HG02571 (cell line): ENCODE measurements around the gene TMEM18.

ENCODE experiments used
- ATAC-seq: cut with Tn5 transposase; IDR thresholded peaks from one replicate; pipeline ENCODE4 v1.9.1; 2021; ENCODE audit warnings: mild to moderate bottlenecking, moderate library complexity; ENCODE audit not compliant: unreplicated experiment

TMEM18 gene

DNA sequence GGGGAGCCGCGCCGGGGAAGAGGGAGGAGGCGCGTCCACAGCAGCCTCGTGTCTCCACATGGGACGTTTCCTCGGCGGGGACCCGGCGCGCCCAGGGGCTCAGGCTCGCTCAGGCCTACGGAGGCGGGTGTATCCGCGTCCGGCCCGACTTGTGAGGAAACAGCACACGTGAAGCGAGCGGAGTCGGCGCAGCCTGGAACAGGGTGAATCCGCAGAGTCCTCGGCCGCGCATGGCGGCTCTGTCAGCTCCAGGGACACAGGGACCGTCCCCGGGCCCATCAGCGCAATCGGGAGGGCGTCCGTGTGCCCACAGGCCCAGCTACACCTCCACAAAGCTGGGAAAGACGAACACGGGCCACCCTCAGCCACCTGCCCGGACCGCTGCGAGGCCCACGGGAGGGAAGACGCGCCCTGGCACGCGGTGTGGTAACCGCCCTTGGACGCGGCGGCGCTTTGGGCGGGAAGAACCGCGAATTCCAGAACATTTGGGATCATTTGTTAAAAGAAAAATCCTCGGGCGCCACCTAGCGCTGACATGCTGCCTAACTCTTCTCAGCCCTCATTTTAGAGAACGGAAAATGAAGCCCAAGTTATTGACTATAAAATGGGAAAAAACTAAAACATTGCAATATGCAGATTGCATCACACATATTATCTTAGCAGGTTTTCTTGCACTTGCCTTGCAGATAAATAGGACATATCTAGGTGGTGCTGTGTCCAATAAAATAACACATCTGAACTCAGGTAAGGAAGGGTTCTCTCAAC is 40.4 kb downstream of the TMEM18 start:
- ATAC-seq, result no peak

DNA sequence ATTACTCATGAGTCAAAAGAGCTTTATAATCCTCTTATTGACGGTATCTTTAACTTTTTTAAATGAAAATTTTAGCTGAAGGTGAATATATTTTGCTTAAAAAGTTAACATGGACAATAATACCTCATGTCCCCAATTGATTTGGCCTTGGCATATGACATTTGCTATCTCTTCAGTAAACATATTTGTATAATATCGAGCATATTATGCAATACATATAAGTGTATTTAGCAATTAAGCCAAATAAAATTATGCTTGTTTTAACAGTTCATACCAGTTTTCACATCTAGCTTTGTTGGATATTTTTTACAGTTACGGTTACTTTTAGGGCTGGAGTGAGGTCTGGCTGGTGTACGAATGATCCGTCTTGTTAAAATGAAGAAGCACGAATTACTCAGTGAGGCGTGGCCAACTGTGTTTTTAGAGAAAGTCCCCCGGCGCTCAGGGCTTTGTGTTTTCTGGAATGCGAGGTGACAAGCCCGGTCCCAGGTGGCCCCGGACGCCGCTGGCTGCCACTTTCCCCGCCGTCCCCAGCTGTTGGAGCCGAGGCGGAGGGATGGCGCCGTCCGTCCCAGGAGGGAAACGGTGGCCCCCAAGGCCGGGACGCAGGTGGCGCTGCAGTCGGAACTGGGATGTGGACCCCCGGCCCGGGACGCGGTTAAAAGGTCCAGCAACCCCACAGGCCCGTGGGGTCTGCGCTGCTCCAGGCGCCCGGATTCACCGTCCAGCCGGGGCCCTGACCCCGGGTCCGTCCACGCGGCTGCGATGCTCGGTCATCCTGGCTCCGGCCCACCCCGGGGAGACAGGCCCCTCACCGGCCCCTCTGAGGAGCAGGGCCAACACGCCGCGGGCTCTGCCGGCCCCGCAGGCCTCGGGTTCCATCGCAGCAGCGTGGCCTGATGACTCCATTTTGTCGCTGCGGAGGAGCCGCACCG is 41.3 kb downstream of the TMEM18 start:
- no peak for ATAC-seq

DNA sequence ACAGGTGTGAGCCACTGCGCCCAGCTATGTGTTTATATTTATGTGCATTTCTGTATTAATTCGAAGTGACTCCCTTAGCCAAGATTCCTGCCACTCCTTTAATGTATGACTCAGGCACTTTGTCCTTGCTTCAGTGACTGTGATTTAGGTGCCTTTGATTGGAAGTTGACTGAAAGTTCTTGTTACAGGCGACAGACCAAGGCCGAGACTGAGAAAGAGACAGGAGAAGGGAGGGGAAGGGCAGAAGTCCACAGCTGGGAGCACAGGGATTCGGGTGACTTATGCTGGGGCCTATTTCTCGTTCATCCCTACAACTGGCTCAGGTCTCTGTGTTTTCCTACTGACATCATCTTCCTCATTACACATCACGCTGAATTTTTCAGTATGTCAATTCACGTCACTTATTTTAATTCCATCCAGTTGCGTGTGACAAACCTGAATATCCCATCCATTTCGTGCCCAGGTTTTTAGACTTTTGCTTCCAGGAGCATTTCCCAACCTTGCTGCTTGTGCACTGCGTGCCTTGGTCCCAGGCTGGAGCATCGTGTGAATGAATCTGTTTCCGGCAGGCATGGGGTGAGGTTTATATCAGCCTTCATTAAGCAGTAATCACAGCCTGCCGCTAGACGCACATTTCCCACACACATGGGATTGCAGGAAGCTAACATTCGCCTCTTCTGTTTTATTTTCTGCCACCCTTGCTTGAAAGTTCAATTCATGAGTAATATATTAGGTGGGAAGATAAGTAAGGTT is 42.4 kb downstream of the TMEM18 start:
- no peak for ATAC-seq

DNA sequence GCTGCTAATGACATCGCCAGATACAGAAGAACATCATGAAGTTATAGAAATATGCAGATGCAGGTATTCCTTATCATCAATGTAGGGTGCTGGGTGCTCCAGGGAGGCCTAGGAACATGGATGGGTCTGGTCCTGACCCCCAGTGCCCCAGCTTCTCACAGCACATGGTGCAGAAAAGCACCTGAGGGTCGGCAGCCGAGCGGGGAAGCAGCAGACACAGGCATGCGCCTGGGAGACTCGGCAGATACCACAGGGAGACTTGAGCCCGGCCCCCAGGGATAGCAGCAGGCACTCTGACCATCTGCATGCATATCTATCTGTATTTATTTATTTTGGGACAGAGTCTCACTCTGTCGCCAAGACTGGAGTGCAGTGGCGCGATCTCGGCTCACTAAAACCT is 43.2 kb downstream of the TMEM18 start:
- ATAC-seq, result no peak

DNA sequence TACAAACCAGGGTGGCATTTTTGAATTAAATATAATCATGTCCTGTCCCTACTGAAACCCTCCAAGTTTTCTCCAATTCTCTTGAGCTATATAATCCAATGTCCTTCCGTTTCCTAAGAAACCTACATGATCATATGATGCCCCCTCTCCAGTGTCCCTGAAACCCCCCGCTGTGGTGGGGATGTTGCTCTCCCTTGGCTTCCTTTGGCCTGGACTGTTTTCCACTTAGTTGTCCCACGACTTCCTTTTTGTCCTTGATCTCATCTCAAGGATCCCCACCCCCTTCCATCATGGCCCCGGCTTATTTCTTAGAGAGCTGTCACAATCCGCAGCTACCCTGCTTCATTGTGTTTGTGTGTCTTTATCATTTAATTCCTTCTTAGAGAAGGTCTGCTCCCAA is 43.8 kb downstream of the TMEM18 start:
- ATAC-seq, result no peak

DNA sequence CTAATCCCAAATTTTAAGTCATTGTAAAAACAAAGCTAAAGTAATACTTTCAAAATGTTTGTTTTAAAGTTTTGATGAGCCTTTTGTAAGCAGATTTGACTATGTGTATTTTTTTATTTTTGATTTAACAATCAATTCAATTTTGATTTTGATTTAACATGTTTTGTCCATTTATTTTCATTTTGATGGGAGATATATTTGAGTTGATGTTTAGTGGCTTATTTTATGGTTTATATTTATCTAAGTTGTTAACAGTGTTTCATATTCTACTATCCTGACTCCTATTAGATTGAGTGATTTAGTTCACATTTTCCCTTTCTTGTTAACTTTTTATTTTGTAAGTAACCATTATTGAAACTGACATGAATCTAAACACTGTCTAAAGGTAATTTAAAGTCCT is 44.7 kb downstream of the TMEM18 start:
- ATAC-seq, result no peak

DNA sequence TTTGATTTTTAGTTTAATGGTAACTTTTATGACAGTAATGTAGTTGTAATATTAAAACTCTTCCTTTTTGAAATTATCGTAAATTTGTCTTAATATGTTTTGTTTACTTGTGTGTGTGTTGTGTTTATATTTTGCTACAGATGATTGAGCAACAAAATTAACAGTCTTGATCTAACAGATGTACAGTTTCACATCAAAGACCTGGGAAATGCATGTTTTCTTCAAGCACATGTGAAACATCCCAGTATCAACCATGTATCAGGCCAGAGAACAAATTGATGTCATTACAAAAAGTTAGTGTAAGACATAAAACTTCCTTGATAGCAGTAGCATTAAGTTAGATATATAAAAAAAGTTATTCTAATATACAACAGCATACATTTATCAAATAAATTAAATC is 45.5 kb downstream of the TMEM18 start:
- no peak for ATAC-seq

DNA sequence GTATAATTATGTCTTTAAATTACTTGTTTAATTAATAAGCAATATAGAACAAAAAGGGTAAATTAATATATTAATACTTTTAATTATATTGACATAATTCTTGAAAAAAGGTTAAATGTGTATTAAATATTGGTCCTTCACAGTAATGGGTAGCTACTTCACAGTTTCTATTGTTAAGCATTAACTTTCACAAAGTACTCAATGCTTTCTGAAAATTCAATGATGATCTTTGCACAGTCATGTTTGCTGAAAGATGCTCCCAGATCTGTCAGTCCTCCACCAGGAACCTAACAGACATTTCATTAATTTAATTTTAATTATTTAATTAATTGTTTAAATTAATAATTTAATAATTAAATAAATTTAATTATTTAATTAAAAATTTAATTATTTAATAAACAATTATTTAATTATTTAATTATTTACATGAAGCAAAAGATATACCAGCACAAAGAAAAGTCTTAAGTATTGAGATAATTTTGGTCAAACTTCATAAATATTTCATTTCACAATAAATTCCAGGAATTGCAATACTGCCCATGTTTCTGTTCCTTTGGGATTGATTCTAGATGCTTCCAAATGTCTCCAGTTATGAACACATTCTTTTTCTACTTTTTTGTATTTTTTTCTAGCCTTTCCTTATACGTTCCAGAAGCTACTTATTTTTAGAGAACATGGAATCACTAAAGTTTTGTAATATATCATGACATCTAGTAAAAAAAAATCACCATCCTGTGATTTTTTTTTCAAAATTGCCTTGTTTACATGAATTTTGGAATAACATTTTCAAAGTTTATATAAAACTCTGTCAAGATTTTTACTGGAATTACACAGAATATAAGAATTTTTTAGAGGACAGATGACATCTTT is 46.5 kb downstream of the TMEM18 start:
- ATAC-seq, result no peak

DNA sequence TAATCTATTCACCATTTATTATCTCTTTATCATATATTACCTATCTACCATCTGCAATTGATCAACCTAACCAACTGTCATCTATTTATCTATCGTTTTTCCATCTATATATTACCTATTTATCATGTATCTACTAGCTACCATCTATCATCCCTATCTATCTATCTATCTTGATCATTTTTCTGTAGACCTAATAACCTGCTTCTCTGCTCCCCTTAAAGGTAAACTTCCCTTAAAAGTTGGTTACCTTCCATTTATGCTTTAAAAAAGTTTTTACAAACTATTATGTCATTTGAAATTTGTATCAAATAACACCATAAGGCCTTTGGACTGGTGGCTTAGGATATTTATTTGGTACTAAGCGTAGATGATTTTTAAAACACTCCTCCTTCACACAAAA is 47.2 kb downstream of the TMEM18 start:
- ATAC-seq, result no peak

DNA sequence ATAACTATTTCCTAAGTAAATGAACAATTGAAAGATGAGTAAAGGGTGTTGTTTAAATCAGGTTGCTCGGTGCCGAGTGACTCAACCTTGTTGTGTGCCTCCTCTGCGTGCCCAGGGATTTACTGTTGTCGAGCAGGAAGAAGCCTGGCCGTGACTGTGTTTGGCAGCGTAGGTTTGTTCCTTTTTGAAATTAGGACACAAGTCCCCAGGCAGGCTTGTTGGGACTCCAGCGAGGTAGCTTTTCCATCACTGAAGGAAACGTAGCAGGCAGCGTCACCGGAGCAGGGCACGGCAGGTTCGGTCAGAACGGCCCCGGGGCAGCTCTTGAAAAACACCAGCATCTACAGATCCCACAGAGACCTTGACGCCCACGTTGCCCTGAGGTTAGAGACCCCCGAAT is 48.6 kb downstream of the TMEM18 start:
- no peak for ATAC-seq

DNA sequence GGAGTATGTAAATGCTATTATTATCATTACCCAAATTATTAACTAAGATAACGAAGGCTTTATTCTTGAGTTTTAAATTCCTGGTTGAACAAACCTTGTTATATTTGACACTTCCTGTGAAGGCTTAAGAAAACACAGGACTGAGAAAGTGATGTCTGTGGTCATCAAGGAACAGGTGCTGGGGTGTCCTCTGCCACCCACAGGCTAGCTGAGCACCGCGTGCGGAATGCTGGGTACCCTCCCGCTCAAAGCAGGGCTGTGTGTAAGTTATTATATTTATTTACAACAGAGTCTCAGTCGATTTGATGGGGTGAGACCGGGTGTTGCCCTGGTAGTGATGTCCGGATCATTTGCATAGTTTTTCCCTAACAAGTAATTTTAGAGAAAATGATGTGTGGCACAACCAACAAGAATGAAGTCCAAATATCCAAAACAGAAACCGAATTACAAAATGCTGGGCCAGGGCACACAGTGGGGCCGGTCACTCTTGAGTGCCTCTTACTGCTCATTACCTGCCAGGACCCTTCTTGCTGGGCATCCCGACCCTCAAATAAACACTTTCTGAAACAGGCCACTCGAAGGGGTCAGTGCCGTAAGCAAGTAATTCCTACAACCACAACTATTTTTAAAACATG is 49.2 kb downstream of the TMEM18 start:
- ATAC-seq, result no peak

DNA sequence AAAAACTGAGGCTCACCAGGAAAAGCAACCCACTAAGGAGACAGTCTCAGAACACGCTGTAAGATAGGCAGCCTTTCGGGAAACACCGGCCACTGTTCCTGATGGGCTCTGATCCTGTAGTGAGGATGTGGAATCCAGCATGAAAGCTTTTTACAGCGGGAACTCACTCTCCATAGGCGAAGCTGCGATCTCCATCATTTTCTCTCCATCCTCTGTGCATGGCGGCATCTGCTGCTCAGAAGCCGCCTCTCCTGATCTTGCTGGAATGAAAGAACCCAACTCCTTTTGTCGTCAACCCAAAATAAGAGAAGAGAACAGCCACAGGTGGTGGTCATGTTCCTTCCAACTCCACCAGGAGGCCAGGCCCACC is 49.9 kb downstream of the TMEM18 start:
- ATAC-seq, result no peak

DNA sequence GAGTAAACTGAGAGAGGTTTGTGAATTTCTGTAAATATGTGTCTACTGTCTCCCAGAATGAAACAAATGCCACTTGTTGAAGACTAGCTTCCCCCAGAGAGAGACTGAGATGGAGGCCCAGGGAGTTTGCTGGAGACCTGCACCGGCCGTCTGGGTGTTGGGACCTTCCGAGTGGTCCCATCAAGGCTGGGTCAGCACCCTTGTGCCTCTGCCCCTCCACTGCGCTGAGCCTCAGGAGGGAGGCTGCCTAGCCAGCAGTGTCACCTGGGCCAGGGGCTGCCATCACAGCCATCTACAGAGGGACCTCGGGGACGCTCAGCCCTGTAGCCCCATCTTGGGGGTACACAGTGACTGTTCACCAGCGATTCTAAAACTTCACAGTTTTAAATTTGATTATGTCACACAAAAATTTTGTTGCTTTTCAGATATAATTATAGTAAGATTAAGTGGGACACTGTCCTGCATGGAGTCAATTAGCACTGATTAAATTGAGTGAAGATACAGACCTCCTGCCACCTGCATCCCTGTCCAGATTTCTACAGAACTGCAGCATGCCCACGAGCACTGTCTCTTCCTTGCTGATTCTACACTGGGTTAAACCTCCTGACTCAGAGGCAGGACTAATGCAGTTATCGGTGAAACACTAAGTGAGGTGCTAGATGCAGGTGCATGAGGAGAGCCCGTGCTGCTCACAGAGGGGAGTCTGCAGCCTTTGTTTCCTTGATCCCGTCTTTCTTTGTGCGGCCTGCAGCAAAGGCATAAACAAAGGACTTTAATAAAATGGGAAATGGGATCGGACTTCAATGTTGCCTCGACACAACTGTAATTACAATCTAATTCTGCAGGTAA is 50.5 kb downstream of the TMEM18 start:
- no peak for ATAC-seq

DNA sequence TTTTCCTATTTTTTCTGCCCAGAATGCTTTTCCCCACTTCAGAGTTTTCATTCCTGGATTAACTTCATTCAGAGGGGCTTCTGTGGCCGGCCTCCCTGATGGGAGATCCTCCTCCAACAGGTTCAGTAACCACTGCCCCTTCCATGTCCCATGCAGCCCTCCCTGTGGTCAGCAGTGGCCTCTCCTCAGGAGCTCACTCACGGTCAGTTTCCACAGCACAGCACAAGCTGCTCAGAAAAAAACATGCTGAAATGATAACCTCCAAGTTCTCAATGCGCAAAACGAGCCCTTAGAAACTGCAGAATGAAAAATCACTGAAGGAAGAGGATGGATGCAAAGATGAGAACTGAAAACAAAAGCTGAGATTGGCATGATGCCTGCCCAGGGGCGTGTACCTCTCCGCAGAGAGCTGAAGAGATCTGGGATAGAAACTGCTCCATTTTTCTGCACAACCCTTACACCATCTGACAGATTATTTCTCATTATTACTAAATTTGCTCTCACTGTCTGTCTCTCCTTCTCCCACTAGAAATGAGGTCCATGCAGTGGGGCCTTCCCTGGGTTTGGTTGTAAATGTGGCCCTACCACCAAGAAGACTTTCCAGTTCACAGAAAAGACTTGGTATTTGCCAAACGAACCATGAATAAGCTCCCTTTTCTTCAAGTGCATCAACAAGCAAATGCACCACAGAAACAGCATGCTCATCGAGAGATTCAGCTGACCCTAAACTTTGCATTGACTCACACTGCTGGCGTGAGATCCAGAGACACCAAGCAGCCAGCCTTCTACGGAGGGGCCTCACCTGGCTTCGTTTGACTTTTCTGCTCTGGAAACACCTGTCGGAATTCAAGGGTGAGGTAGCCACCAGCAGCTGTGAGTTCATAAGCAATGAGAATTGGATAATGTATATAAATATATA is 51.5 kb downstream of the TMEM18 start:
- ATAC-seq, result no peak

DNA sequence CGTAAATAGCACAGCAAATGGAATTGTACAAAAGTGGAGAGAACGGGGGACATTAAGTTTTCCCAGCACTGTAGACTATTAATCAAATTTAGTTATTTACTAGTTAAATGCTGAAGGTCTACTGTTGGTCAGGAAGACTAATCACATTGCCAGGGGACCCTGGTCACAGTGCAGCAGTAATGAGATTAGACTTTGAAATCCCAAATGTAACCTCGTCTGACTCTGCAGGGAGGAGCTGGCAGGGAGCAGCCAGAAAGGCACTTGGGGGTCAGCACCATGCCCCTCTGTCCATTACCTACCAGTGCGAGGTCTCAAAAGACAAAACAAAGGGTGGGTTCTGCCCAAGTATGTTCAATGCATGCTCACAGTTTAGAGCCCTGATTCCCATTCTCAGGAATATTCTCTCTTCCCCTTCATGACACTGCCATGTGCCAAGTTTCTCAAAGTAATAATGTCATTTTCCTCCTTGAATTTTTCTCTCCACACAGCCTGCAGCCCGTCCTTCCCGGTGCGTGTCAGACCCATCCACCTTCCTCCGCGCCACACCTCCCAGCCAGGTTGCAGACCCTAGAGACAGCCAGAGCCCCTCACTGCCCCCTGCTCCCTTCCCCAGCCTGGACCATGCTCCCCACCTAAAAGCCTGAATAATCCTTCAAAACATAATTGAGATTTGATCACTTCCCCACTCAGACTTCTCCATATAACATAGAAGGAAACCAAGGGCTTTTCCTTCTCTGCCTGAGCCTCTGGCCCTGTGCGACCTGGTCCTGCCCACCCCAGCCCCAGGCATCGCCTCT is 52.5 kb downstream of the TMEM18 start:
- no peak for ATAC-seq

DNA sequence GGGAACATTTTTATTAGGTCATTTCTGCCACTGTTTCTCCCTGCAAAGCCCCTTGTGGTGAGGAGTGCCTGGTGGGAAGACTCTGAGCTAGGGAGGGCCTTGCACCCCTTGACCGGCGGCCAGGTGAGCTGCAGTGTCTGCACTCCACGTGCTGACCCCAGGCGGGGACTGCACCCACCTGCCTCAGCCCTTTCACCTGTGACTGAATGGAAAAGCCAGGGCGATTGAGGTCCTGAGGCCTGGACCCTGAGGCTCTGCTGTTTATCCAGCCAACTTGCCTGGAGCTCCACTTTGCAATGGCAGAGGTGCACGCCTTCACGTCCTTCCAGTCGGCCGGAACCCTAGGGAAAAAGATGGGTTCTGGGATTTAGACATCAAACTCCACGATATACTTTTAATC is 53.1 kb downstream of the TMEM18 start:
- ATAC-seq, result no peak
